ENCODE measurements around the gene SFSWAP.
"Not testable (repeated sequence)": the region's sequence is repeated elsewhere in the genome, so short reads cannot be mapped to it uniquely, and the experiment has no call there.

SFSWAP gene

GRCh38 chr12:131703161-131703560 lies 7.7 kb upstream of the SFSWAP start:
- no peak for DNase-seq

DNA sequence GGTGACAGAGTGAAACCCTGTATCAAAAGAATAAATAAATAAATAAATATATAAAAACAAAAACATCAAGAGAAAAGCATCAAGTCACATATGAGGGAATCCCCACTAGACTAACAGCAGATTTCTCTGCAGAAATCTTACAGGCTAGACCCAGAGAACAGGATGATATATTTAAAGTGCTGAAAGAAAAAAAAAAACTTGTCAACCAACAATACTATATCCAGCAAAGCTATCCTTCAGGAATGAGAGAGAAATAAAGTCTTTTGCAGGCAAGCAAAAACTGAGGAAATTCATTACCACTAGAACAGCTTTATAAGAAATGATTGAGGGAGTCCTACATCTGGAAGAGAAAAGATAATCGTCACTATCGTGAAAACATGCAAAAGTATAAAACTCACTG lies 6.4 kb upstream of the SFSWAP start:
- DNase-seq: no peak

GRCh38 chr12:131706709-131707108 lies 4.2 kb upstream of the SFSWAP start:
- DNase-seq: not testable (repeated sequence)

DNA sequence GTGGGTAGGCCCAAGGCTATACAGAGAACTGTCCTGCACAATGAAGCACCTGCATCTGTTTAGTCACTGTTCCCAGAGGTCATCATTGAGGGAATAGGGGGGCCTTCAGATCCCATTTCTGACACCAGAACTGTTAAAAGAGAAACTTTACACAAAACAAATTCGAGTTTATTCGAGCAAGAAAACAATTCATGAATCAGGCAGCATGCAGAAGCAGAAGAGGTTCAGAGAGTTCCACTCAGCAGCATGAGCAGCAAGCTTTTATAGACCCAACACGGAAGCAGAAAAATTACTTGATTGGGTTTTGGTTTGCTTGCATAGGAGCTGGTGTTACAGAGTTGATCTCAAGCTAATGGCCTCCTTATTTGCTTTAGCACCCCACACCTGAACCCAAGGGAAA lies 1.7 kb upstream of the SFSWAP start:
- DNase-seq: no peak

GRCh38 chr12:131711551-131712205 lies 788 bp downstream of the SFSWAP start:
- no peak for DNase-seq

DNA sequence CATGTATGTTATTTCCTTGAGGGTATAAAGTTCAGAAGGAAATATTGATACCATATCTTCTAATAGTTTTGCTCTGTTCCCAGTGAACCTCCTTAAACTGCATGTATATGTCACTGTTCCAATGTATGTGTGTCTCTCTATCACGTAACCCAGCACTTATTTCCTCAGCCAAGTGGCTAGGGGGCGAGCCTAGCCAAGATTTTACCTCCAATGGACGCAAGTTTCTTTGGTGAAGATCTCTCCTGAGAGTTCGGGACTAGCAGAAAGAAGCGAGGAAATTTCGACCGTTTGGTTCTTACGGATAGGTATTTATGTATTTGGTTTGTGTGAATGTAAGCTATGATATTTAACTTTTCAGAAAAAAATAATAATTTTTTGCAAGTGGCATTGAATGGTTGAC lies 2.5 kb downstream of the SFSWAP start:
- no peak for DNase-seq

- no peak for DNase-seq
These were observed 3.9 kb downstream of the SFSWAP start for GRCh38 chr12:131714759-131715158.

- DNase-seq: no peak
These were observed 5.4 kb downstream of the SFSWAP start for GRCh38 chr12:131716282-131716681.

- DNase-seq: no peak
These were observed 9.4 kb downstream of the SFSWAP start for GRCh38 chr12:131720241-131720640.

- DNase-seq: no peak
These were observed 10.0 kb downstream of the SFSWAP start for GRCh38 chr12:131720921-131721320.

DNA sequence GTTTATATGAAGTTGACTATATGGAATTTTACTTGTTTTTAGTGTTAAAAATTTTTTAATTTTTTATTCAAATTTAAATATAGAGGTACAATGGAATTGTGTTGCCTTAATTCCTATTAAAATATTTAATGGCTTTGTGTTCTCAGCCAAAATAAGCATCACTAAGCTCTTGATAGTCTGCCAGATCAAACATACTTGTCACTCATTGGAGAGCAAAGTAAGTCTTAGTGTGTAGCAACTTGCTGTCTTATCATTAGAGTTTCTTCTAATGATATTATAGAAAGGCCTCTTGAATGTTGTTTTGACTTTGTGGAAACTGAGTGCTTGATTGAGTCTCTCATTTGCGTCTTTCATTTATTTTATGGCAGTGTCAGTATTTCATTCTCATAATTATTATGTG lies 10.7 kb downstream of the SFSWAP start:
- DNase-seq: no peak

GRCh38 chr12:131723532-131723931 lies 12.6 kb downstream of the SFSWAP start:
- no peak for DNase-seq

DNA sequence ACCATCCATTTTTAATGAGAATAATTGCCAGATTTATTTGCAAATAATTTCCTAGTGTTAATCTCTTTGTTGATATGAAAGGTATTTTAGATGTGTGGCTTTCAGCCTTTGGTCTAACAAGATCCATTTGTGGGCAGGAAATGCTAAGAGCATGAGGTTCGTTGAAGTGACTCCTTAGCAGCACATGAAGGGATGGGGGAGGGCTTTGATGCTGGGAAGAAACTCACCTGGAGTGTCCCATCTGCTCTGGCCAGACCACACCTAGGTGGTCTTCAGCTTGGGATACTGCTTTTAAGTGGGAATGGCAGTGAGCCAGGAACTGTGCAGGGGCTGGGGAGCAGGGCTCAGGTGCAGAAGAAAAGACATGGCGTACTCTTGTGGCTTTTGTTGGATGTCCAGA lies 13.6 kb downstream of the SFSWAP start:
- no peak for DNase-seq

- DNase-seq: no peak
These were observed 14.6 kb downstream of the SFSWAP start for GRCh38 chr12:131725503-131725902.

- no peak for DNase-seq
These were observed 17.8 kb downstream of the SFSWAP start for GRCh38 chr12:131728720-131729119.

DNA sequence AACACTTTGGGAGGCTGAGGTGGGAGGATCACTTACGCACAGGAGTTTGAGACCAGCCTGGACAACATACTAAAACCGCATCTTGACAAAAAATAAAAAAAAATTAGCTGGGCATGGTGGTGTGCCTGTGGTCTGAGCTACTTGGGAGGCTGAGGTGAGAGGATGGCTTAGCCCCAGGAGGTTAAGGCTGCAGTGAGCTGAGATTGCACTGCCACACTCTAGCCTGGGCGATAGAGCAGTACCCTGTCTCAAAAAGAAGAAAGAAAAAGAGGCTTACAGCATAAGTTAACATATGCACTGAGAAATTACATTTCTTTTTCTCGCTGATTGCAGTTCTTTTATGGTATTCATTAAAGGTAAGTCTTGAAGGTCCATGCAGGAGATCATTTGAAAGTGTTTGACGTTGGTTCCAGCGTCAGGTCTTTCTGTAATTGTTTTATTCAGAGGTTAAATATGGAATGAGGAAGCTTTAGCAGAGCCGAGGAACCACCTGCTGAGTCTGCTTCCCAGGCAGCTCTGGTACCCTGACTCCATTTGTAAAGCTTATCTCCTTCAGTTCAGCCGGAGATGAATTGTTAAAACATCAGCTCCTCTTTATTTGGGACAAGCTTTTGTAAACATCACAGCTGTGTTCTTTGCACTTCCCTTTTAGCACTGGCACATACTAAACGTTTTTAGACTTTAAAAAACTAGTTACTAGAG lies 18.5 kb downstream of the SFSWAP start:
- no peak for DNase-seq

GRCh38 chr12:131732996-131733615 lies 22.2 kb downstream of the SFSWAP start:
- no peak for DNase-seq

GRCh38 chr12:131733874-131734273 lies 23.0 kb downstream of the SFSWAP start:
- no peak for DNase-seq

DNA sequence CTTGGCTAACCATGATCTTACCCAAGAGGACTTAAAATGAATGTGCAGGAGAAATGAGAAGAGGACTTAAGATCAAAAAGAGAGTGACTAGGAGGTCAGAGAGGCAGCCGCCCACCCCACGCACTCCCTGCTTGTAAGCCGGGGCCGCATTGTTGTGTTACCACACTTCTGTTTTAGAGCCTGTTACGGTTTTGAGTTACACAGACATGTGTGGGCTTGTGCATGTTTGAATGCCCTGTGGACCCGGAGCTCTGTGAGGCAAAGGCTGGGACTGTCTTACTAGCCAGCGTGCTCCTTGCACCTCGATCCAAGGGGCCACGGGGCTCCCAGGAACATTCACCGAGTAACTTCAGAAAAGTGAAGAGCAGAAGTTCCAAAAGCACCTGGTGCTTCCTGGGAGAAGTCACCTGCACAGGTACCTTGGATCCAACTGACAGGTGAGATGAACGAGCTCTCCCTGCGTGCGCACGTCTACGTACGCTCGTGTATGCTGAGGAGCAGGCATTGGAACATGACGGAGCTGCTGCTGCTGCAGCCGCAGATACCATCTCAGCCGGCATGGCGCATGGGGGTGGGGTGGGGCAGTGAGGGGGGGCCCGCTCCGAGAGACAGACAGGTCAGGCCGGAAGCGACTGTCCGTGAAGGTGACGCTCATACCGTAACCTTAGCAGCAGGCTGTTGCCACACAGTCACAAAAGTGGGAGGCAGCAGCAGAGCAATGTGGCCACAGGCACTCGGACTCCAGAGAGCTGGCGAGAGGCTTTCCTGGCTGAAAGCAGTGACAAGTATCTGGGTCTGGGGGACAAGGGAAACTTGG lies 23.7 kb downstream of the SFSWAP start:
- no peak for DNase-seq

DNA sequence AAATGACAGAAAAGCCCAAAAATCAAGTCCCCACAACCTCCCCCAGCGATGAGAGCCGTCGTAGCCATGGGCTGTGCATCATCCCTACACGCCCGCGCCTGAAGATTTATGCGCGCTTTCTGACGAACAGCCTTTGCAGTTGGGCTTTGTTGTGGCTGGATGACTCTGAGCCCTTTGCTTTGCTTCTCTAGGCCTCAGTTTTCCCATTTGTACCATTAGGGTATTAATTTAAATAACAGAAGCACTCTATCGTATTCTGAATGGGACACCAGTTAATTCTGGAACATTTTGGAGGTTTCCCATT lies 24.2 kb downstream of the SFSWAP start:
- no peak for DNase-seq

DNA sequence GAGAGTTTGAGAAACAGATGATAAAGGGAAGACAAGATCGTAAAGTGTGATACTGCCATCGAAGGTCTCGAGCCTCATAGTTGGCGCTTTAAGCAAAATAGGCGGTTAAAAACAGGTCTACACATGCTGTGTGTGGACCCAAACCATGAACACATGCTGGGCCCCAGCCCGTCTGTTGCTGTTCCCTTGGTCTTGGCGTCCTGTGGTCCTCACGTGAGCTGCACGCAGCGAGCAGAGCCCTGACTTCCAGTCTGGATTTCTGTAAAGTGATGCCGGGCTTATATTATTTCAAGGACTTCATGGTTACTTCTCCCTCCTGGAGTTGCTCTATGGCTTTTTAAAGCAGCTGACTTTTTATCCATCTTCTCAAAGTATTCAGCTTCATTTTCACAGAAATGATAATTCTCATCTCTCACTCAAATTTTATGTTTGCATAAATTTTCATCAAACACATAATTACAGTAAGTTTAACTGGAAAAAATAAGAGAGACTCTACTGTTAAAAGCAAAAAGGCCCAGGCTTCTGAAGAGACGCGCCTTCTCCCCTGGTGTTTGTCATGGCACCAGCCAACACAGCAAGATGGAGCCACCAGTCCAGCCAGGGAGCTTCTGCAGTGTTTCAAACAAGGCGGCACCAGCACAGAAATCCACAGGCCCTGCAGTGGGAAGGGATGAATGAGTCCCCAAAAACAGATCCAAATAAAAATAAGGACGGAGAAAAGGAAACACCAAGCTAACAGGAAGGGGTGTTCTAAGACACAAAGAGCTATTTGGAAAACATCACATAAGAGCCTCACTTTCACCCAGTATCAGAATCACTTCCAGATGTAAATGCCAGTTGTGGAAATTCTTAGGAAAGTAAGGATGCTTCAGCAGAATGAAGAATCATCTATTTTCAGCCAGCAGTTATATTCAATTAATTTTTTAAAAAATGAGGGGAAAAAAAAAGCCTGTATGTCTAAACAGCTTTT lies 24.9 kb downstream of the SFSWAP start:
- DNase-seq: no peak

GRCh38 chr12:131736446-131737149 lies 25.7 kb downstream of the SFSWAP start:
- no peak for DNase-seq

Data from NCI-H1417 treated with DMSO at 0.1 percent for 48 hours (cell line).